Natural killer cell (primary cell): Measurements from ENCODE around the gene TSPAN17. TPM values are rescaled to one million over a fixed set of nuclear protein-coding genes. Genes with fewer than 3 reads are reported as not detected.

Experiments
- ATAC-seq, 3 donors: fragments of 150-1000 bp in 2 of 3; fragments of 200-7000 bp in 1 of 3; cut with Tn5 transposase; 1 replicate in 1 of 3; 2 replicates in 2 of 3; pipeline ENCODE4 v1.10.0; 2021; ENCODE audit warnings: mild to moderate bottlenecking in 2 of 3, moderate library complexity in 2 of 3
- DNase-seq, 2 donors: peaks; one replicate each; pipeline versions ENCODE4 v3.0.0 to v3.0.0-alpha.2; 2013 to 2021; ENCODE audit warnings: mixed read lengths in 1 of 2
- H3K27ac ChIP-seq: one replicate; pipeline ENCODE4 v1.5.1; 2013; ENCODE audit warnings: mild to moderate bottlenecking, low read length
- H3K27me3 ChIP-seq: one replicate; pipeline ENCODE4 v1.6.1; 2013; ENCODE audit warnings: low read length; ENCODE audit not compliant: control insufficient read depth, insufficient read depth
- H3K36me3 ChIP-seq: one replicate; pipeline ENCODE4 v1.6.1; 2013; ENCODE audit warnings: low read length; ENCODE audit not compliant: control insufficient read depth, insufficient read depth
- H3K4me1 ChIP-seq: one replicate; pipeline ENCODE4 v1.6.1; 2013; ENCODE audit warnings: low read length; ENCODE audit not compliant: control insufficient read depth, insufficient read depth
- H3K4me3 ChIP-seq: one replicate; pipeline ENCODE4 v1.5.1; 2013; ENCODE audit warnings: low read length
- H3K9me3 ChIP-seq: one replicate; pipeline ENCODE4 v1.6.1; 2013; ENCODE audit warnings: low read length; ENCODE audit not compliant: control insufficient read depth, insufficient read depth
- H3K27ac Mint-ChIP-seq, 2 donors: one replicate each; pipeline ENCODE4 v1.8.0; 2022; ENCODE audit warnings: mild to moderate bottlenecking in 2 of 2, mixed read lengths in 2 of 2, moderate library complexity in 1 of 2
- H3K27me3 Mint-ChIP-seq, 2 donors: one replicate each; pipeline ENCODE4 v1.8.0; 2022; ENCODE audit warnings: low read depth in 2 of 2, mixed read lengths in 2 of 2
- H3K36me3 Mint-ChIP-seq: one replicate; pipeline ENCODE4 v1.8.0; 2022; ENCODE audit warnings: mixed read lengths
- H3K4me1 Mint-ChIP-seq, 2 donors: one replicate each; pipeline ENCODE4 v1.8.0; 2022; ENCODE audit warnings: mixed read lengths in 2 of 2
- H3K4me3 Mint-ChIP-seq: one replicate; pipeline ENCODE4 v1.8.0; 2022; ENCODE audit warnings: mild to moderate bottlenecking, moderate library complexity, mixed read lengths
- H3K9me3 Mint-ChIP-seq, 2 donors: one replicate each; pipeline ENCODE4 v1.8.0; 2022; ENCODE audit warnings: mixed read lengths in 2 of 2
- CTCF ChIP-seq: fragments of 200-600 bp; IDR thresholded peaks from one replicate; pipeline ENCODE4 v1.8.0; 2022; ENCODE audit warnings: antibody characterized with exemption
- WGBS: methylation state at CpG from one replicate; pipeline ENCODE4 v1.1.7; 2013; ENCODE audit warnings: missing lambda C conversion rate; ENCODE audit not compliant: insufficient coverage; 5-methylcytosine and 5-hydroxymethylcytosine counted together
- intact Hi-C: fragments of 100-400 bp; cut with micrococcal nuclease; formaldehyde crosslinking; loops from one replicate; pipeline ENCODE4 v1.14.2; 2022
- total RNA-seq, 4 donors: library from RNA; stranded (reverse); fragments of 120-200 nt in 1 of 4; gene quantifications; one replicate each; pipeline versions ENCODE4 v1.2.3 to v1.2.4, GENCODE V29; 2013 to 2022

The TSPAN17 gene
- total RNA-seq, 3 donors from 2014 or later (not counting 1 experiment from before 2014, with no cell fraction given): 24.1 to 29.4 (median 24.6) TPM

- H3K27me3 Mint-ChIP-seq: peaks cover 36 to 49% of the 10 kb centered on the region in 2 donors
- TF ChIP-seq CTCF: no peak
- Histone ChIP-seq H3K36me3 (no peaks in the 10 kb centered on the region), H3K27ac (no peak overlapping the region), H3K27me3 (peaks cover 22% of the 10 kb centered on the region), H3K4me1 (peaks cover 20% of the 10 kb centered on the region), H3K4me3 (no peak overlapping the region), H3K9me3 (no peaks in the 10 kb centered on the region)
- H3K27ac Mint-ChIP-seq: no peak overlapping the region
- H3K4me3 Mint-ChIP-seq: no peak overlapping the region
- no peaks in the 10 kb centered on the region for H3K36me3 Mint-ChIP-seq
- ATAC-seq (no peak), DNase-seq (no peak)
- intact Hi-C loops: no loop called here
- WGBS: 72% methylated on average over 23 of the region's 25 CpGs
- peaks cover 5 to 21% of the 10 kb centered on the region in 2 donors for H3K4me1 Mint-ChIP-seq
- no peaks in the 10 kb centered on the region for H3K9me3 Mint-ChIP-seq
Observed at GRCh38 chr5:176625966-176626875, 21.1 kb upstream of the TSPAN17 start.

- no peak overlapping the region for H3K4me3 ChIP-seq
- no peaks in the 10 kb centered on the region for H3K36me3 ChIP-seq
- Mint-ChIP-seq H3K27ac (no peak overlapping the region), H3K9me3 (no peaks in the 10 kb centered on the region), H3K4me1 (peaks cover 5 to 21% of the 10 kb centered on the region in 2 donors), H3K4me3 (no peak overlapping the region), H3K27me3 (peaks cover 42 to 51% of the 10 kb centered on the region in 2 donors), H3K36me3 (no peaks in the 10 kb centered on the region)
- no peak overlapping the region for H3K27ac ChIP-seq
- H3K4me1 ChIP-seq: peaks cover 15% of the 10 kb centered on the region
- 47% methylated on average over 6 of the region's 7 CpGs for WGBS
- TF ChIP-seq CTCF: no peak
- H3K27me3 ChIP-seq: peaks cover 25% of the 10 kb centered on the region
- DNase-seq: no peak
- intact Hi-C loops: no loop called here
- no peak for ATAC-seq
- H3K9me3 ChIP-seq: no peaks in the 10 kb centered on the region
Observed at GRCh38 chr5:176626876-176627236, 20.4 kb upstream of the TSPAN17 start.

GRCh38 chr5:176627582-176627981 lies 19.7 kb upstream of the TSPAN17 start:
- Mint-ChIP-seq H3K4me1 (peaks cover 5 to 21% of the 10 kb centered on the region in 2 donors), H3K9me3 (no peaks in the 10 kb centered on the region), H3K27ac (no peak overlapping the region), H3K27me3 (peaks cover 46 to 53% of the 10 kb centered on the region in 2 donors), H3K4me3 (no peak overlapping the region), H3K36me3 (no peaks in the 10 kb centered on the region)
- no peak for TF ChIP-seq CTCF
- Histone ChIP-seq H3K9me3 (no peaks in the 10 kb centered on the region), H3K4me1 (peaks cover 15% of the 10 kb centered on the region), H3K27me3 (peaks cover 25% of the 10 kb centered on the region), H3K27ac (no peak overlapping the region), H3K4me3 (no peak overlapping the region), H3K36me3 (no peaks in the 10 kb centered on the region)
- intact Hi-C loops: no loop called here
- 73% methylated on average over 4 of the region's 5 CpGs for WGBS
- DNase-seq: no peak
- no peak for ATAC-seq
